Subcutaneous adipose tissue (tissue), 4 donors: ENCODE results near the gene WNT5A. TPM values are rescaled to one million over a fixed set of nuclear protein-coding genes. Genes with fewer than 3 reads are reported as not detected.

Source experiments
- total RNA-seq, 4 donors: library from RNA; depleted of rRNA; stranded (reverse); fragments of >200 nt; gene quantifications; one replicate each; pipeline ENCODE4 v1.1.0, GENCODE V29; 2016
- TF ChIP-seq, protein P1 (sequence below): fragments of 450-650 bp; IDR thresholded peaks from one replicate; pipeline ENCODE4 v1.5.1; 2016; ENCODE audit warnings: low read depth, mild to moderate bottlenecking, control low read depth, antibody characterized with exemption, moderate library complexity

The WNT5A gene
- total RNA-seq, 4 donors from 2014 or later: 0.51 to 5.3 (median 1.1) TPM

DNA sequence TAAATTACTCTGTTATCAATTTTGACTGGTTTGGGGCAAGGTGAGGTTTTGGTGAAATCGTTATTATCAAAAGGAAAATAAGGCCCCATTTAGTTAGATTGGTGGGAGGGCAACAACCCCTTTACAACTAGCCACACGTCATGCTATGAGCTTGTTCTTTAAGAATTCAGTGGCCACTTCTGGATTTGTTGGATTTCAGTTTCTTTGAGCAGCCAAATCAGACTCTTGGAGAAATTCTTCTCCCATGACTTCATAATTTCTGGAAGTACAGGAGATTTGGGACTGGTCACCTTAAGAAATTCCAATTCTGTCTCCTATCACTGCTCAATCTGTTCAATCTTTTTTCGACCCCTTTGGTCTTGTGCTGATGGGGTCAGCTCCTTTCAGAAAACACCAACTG, 14.8 kb upstream of the WNT5A start:
- TF ChIP-seq, protein P1, sequence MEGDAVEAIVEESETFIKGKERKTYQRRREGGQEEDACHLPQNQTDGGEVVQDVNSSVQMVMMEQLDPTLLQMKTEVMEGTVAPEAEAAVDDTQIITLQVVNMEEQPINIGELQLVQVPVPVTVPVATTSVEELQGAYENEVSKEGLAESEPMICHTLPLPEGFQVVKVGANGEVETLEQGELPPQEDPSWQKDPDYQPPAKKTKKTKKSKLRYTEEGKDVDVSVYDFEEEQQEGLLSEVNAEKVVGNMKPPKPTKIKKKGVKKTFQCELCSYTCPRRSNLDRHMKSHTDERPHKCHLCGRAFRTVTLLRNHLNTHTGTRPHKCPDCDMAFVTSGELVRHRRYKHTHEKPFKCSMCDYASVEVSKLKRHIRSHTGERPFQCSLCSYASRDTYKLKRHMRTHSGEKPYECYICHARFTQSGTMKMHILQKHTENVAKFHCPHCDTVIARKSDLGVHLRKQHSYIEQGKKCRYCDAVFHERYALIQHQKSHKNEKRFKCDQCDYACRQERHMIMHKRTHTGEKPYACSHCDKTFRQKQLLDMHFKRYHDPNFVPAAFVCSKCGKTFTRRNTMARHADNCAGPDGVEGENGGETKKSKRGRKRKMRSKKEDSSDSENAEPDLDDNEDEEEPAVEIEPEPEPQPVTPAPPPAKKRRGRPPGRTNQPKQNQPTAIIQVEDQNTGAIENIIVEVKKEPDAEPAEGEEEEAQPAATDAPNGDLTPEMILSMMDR: no peak

DNA sequence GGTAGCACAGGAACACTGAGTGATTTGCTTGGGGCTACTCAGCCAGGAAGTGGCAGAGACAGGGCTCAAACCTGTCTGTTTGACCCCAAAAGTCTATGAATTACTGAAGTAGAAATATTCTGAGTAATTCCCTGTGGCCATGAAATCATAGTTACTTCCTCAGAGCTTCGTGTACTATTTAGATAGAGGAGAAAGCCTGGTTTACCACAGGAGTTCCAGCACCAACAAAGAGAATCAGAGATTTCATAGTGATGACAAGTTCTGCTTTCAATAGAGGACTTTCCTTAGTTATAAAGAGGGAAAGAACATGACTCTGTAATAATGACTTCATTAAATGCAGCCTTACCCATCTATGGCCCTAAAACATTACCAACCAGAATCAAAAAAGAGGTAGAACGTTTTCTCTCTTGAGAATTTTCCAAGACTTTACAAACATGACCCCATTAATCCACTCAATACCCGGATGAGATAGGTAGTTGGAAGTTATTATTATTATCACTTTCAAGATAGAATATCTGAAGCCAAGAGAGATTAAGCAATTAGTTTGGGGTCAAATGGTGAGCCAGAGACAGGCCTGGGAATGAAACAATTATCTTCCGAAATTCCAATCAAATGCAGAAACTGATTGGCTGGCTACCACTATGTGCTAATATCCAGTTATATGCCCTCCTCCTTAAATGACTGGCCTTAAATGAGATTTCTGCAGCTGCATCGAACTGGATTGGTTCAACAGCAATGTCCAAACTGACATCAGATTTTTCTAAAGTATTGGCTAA, 13.6 kb upstream of the WNT5A start:
- TF ChIP-seq, protein P1: no peak

DNA sequence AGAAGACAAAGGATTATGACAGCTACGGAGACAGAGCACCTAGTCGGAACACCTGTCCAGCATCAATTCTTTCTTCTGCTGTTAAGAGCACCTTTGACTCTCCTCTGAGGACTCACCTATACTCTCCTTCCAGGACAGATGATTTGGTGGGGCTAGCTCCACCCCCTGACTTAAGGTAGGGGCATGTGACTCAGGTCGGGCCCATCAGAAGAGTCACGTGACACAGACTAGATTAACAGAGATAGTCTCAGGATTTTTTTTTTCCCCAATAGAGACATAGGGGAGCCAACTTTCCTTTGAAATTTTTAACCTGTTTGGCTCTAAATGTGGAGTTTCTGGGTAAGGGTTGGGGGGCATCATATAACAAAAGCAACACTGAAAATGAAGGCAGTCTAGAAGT, 11.4 kb upstream of the WNT5A start:
- TF ChIP-seq, protein P1: no peak

DNA sequence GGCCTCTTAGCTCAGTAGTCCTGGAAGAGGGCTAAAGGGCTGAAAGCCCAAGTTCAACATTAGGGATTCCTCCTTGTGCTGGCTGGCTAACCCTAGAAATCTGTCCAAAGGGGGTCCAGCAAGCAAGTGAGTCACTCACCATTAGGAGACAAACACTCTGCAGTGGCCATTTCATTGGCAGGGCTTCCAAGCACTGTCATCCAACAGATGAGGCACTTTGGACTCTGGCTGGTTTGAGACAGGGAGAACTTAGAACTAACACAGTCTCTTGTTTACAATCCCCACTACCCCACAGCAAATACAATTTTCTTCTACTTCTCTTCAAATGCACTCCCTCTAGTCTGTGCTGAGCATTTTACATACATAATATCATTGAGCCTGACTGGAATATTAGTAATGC, 10.1 kb upstream of the WNT5A start:
- TF ChIP-seq, protein P1: no peak

DNA sequence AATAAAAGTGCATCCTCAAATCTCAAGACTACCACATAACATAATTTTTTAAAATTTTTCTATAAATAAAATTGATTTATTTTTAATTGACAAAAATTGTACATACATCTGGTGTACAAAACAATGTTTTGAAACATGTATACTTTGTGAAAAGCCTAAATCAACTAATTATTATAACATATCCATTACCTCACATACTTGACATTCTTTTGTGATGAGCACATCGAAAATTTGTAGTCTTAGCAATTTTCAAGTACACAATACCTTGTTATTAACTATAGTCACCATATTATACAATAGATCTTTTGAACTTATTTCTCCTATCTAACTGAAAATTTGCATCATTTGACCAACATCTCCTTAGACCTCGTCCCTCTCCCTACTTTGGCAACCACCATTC, 7.9 kb upstream of the WNT5A start:
- TF ChIP-seq, protein P1: no peak

DNA sequence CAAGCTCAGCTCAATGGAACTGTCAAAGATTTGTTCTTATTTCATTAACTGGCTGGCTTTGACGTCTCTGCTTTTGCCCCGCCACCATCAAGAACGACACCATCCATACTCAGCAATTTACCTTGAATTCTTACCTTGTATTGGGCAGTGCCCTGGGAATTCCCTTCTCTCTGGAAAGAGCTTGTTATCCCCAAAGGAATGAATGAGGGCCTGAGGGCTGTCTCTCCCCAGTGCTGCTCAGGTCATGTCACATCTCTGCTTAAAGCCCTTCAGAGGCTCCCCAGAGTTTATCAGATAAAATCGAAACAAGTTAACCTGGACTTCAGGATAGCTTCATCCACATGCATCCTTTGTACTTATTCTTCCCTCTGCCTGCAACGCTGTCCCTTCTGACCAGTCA, 5.9 kb upstream of the WNT5A start:
- TF ChIP-seq, protein P1: no peak

DNA sequence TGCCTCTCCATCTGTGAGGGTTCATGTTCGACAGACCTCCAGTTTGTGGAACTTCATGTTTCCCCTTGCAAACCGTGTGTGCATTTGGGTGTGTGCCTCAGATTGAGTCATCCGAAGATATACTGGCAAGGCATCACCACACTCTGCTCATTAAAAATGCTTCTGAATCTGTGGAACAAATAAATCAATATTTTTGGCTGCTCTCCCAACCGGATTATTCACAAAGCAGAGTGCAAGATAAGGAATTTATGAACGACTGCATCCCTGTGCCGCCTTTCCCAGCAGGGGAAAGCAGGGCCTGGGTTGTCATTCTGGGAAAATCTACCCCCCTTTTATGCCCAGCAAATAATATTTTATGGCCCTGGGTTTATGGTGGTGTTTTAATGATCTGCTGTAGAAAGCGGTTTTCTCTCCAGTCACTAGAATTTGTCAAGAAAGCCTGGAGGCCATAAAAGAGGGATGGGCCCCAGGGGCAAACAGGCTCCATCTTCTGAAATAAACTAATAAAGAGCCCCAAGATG, 4.2 kb upstream of the WNT5A start:
- TF ChIP-seq, protein P1: no peak
